CD14-positive monocyte (primary cell): ENCODE results near the gene GJC1. TPM values are rescaled to one million over a fixed set of nuclear protein-coding genes. Genes with fewer than 3 reads are reported as not detected.

Experiments
- DNase-seq, 3 donors: peaks; one replicate each; pipeline ENCODE4 v3.0.0-alpha.2; 2011 to 2022
- H2AFZ ChIP-seq: 2 replicates; pipeline ENCODE4 v1.6.0; 2012; ENCODE audit warnings: mild to moderate bottlenecking, low read depth, low read length, inconsistent platforms; ENCODE audit not compliant: insufficient read depth, poor library complexity, severe bottlenecking
- H3K27ac ChIP-seq, 2 donors: 1 replicate in 1 of 2; 2 replicates in 1 of 2; pipeline ENCODE4 v1.5.1; 2012 to 2013; ENCODE audit warnings: low read length in 2 of 2, control low read depth in 1 of 2, inconsistent platforms in 1 of 2, low read depth in 1 of 2, mild to moderate bottlenecking in 1 of 2
- H3K27me3 ChIP-seq, 2 donors: one replicate each; pipeline versions ENCODE4 v1.6.0 to v1.6.1; 2011 to 2013; ENCODE audit warnings: low read length in 2 of 2; ENCODE audit not compliant: control insufficient read depth in 2 of 2, insufficient read depth in 2 of 2
- H3K36me3 ChIP-seq, 2 donors: replicated peaks in 1 of 2; 1 replicate in 1 of 2; 2 replicates in 1 of 2; pipeline versions ENCODE4 v1.5.1 to v1.6.1; 2012 to 2013; ENCODE audit warnings: low read length in 2 of 2, control low read depth in 1 of 2, inconsistent platforms in 1 of 2, mild to moderate bottlenecking in 1 of 2; ENCODE audit not compliant: insufficient read depth in 2 of 2, control insufficient read depth in 1 of 2
- H3K4me1 ChIP-seq, 2 donors: 1 replicate in 1 of 2; 2 replicates in 1 of 2; pipeline versions ENCODE4 v1.5.1 to v1.6.1; 2012 to 2013; ENCODE audit warnings: low read length in 2 of 2, control low read depth in 1 of 2, inconsistent platforms in 1 of 2, mild to moderate bottlenecking in 1 of 2, moderate library complexity in 1 of 2; ENCODE audit not compliant: insufficient read depth in 2 of 2, control insufficient read depth in 1 of 2
- H3K4me2 ChIP-seq: replicated peaks from 2 replicates; pipeline ENCODE3; 2012; ENCODE audit warnings: low read length, moderate library complexity, mild to moderate bottlenecking; ENCODE audit not compliant: poor library complexity, severe bottlenecking; ENCODE audit errors: extremely low read depth
- H3K4me3 ChIP-seq, 3 experiments: fragments of 200-600 bp in 1 of 3; sonication (generic) in 1 of 3; replicated peaks in 1 of 3; 1 replicate in 2 of 3; 2 replicates in 1 of 3; pipeline ENCODE4 v1.5.1; 2011 to 2013; ENCODE audit warnings: low read length in 3 of 3, mild to moderate bottlenecking in 3 of 3, control low read depth in 2 of 3, low read depth in 2 of 3, inconsistent platforms in 1 of 3, moderate library complexity in 1 of 3
- H3K79me2 ChIP-seq: 2 replicates; pipeline ENCODE4 v1.6.0; 2012; ENCODE audit warnings: mild to moderate bottlenecking, control low read depth, inconsistent platforms, low read length, moderate library complexity; ENCODE audit not compliant: insufficient read depth
- H3K9ac ChIP-seq: 2 replicates; pipeline ENCODE4 v1.6.0; 2017; ENCODE audit warnings: low read length, mild to moderate bottlenecking; ENCODE audit not compliant: insufficient read depth, poor library complexity, severe bottlenecking
- H3K9me3 ChIP-seq, 2 donors: replicated peaks in 1 of 2; 1 replicate in 1 of 2; 2 replicates in 1 of 2; pipeline versions ENCODE4 v1.5.1 to v1.6.1; 2012 to 2013; ENCODE audit warnings: low read length in 2 of 2, control low read depth in 1 of 2; ENCODE audit not compliant: control insufficient read depth in 1 of 2, insufficient read depth in 1 of 2
- H4K20me1 ChIP-seq: 2 replicates; pipeline ENCODE4 v1.6.0; 2012; ENCODE audit warnings: mild to moderate bottlenecking, low read length, control low read depth, moderate library complexity; ENCODE audit not compliant: insufficient read depth
- H3K27ac Mint-ChIP-seq, 7 donors: one replicate each; pipeline ENCODE4 v1.8.0; 2020; ENCODE audit warnings: mild to moderate bottlenecking in 7 of 7, mixed read lengths in 7 of 7, moderate library complexity in 6 of 7, inconsistent platforms in 2 of 7
- H3K27me3 Mint-ChIP-seq, 3 donors: one replicate each; pipeline ENCODE4 v1.8.0; 2021 to 2022; ENCODE audit warnings: low read depth in 3 of 3, mild to moderate bottlenecking in 3 of 3, mixed read lengths in 3 of 3, moderate library complexity in 3 of 3, inconsistent platforms in 1 of 3
- H3K36me3 Mint-ChIP-seq, 2 donors: one replicate each; pipeline ENCODE4 v1.8.0; 2020; ENCODE audit warnings: mixed read lengths in 2 of 2, inconsistent platforms in 1 of 2, mild to moderate bottlenecking in 1 of 2
- H3K4me1 Mint-ChIP-seq: one replicate; pipeline ENCODE4 v1.8.0; 2020; ENCODE audit warnings: mild to moderate bottlenecking, mixed read lengths
- H3K4me3 Mint-ChIP-seq, 2 donors: one replicate each; pipeline ENCODE4 v1.8.0; 2020; ENCODE audit warnings: mild to moderate bottlenecking in 2 of 2, mixed read lengths in 2 of 2, moderate library complexity in 1 of 2
- H3K9me3 Mint-ChIP-seq, 7 donors: one replicate each; pipeline ENCODE4 v1.8.0; 2020 to 2022; ENCODE audit warnings: mixed read lengths in 7 of 7, mild to moderate bottlenecking in 6 of 7, moderate library complexity in 6 of 7, inconsistent platforms in 2 of 7
- WGBS: methylation state at CpG from one replicate; pipeline ENCODE4 v1.1.5; 2013; ENCODE audit warnings: missing lambda C conversion rate; ENCODE audit not compliant: insufficient coverage; 5-methylcytosine and 5-hydroxymethylcytosine counted together
- intact Hi-C, 2 donors: fragments of 100-400 bp; cut with micrococcal nuclease; formaldehyde crosslinking; loops; one replicate each; pipeline versions ENCODE4 v1.15.0 to v1.15.1; 2023
- polyA plus RNA-seq, 3 donors: library from polyadenylated mRNA; depleted of rRNA in 1 of 3; unstranded in 2 of 3; stranded (reverse) in 1 of 3; fragments of 300-500 nt in 2 of 3; fragments of >200 nt in 1 of 3; fragmentation: Illumina TruSeq in 2 of 3; gene quantifications; 1 replicate in 2 of 3; 2 replicates in 1 of 3; pipeline ENCODE4 v1.2.3, GENCODE V29; 2012 to 2021
- TF ChIP-seq, protein P1 (sequence below): fragments of 200-600 bp; IDR thresholded peaks from one replicate; pipeline ENCODE4 v1.8.0; 2022; ENCODE audit warnings: antibody characterized with exemption, mild to moderate bottlenecking

Gene GJC1
- polyA plus RNA-seq, 3 donors = not detected

DNA sequence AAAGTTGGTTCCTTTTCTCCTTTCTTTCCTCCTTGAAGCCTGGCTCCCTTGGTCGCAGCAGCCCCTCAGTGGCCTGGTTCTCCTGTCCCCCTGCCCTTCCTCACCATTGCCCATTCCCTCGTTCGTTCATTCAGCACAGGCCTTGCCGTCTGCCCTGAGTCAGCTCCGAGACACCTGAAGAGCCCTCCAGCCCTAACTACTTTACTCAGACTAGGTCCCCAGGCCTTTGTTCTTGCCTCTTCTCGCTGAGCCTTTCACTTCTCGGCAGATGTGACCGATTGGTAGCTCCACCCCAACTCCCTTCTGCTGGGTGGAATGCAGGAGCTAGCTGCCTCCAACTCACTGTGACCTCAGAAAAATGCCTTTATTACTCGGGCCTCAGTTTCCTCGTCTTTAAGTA, 78.3 kb downstream of the GJC1 start:
- Mint-ChIP-seq H3K9me3 (peaks cover 0 to 3% (median 0%) of the 10 kb centered on the region in 7 donors), H3K4me3 (no peak overlapping the region), H3K36me3 (peaks cover 39 to 45% of the 10 kb centered on the region in 2 donors), H3K4me1 (no peaks in the 10 kb centered on the region), H3K27me3 (peaks cover 10 to 11% (median 11%) of the 10 kb centered on the region in 3 donors), H3K27ac (peak overlapping the region in 1 of 7 donors; percentile 7)
- H3K27ac ChIP-seq = no peak overlapping the region
- DNase-seq = no peak
- TF ChIP-seq, protein P1, sequence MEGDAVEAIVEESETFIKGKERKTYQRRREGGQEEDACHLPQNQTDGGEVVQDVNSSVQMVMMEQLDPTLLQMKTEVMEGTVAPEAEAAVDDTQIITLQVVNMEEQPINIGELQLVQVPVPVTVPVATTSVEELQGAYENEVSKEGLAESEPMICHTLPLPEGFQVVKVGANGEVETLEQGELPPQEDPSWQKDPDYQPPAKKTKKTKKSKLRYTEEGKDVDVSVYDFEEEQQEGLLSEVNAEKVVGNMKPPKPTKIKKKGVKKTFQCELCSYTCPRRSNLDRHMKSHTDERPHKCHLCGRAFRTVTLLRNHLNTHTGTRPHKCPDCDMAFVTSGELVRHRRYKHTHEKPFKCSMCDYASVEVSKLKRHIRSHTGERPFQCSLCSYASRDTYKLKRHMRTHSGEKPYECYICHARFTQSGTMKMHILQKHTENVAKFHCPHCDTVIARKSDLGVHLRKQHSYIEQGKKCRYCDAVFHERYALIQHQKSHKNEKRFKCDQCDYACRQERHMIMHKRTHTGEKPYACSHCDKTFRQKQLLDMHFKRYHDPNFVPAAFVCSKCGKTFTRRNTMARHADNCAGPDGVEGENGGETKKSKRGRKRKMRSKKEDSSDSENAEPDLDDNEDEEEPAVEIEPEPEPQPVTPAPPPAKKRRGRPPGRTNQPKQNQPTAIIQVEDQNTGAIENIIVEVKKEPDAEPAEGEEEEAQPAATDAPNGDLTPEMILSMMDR = no peak
- intact Hi-C loops = no loop called here
- no peak overlapping the region for H3K4me2 ChIP-seq
- no peaks in the 10 kb centered on the region for H3K27me3 ChIP-seq
- H3K9ac ChIP-seq = no peak overlapping the region
- H3K79me2 ChIP-seq = no peaks in the 10 kb centered on the region
- H3K9me3 ChIP-seq = no peaks in the 10 kb centered on the region
- no peak overlapping the region for H3K4me3 ChIP-seq
- 100% methylated on average over 6 of the region's 10 CpGs for WGBS
- no peaks in the 10 kb centered on the region for H3K4me1 ChIP-seq
- no peak overlapping the region for H2AFZ ChIP-seq
- H3K36me3 ChIP-seq = peaks cover 35 to 51% of the 10 kb centered on the region in 2 donors
- H4K20me1 ChIP-seq = no peaks in the 10 kb centered on the region

DNA sequence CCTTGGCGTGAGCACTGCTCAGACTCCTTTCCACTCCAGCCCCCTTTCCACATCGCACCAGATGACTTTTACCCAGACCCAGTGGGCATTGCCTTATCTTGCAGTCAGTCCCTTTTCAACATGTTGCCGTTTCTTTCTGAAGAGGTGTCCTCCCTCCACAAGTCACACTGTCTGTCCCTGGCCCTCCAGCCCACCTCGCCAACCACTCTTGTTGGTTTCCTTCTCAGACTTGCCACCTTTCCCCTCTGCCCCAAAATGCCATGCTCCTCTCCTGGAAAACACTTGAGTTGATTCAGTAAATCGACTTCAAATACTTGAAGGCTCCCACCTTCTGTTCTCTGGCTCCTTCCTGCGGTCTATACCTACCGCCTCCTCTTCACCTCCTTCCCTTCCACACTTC, 78.8 kb downstream of the GJC1 start:
- Histone ChIP-seq H3K4me1 (no peaks in the 10 kb centered on the region), H3K4me3 (no peak overlapping the region), H2AFZ (no peak overlapping the region), H3K9ac (no peak overlapping the region), H3K79me2 (no peaks in the 10 kb centered on the region), H3K4me2 (no peak overlapping the region), H3K9me3 (no peaks in the 10 kb centered on the region), H3K27me3 (no peaks in the 10 kb centered on the region), H4K20me1 (no peaks in the 10 kb centered on the region), H3K36me3 (peaks cover 35 to 51% of the 10 kb centered on the region in 2 donors), H3K27ac (no peak overlapping the region)
- Mint-ChIP-seq H3K36me3 (peaks cover 42 to 48% of the 10 kb centered on the region in 2 donors), H3K9me3 (peaks cover 0 to 3% (median 0%) of the 10 kb centered on the region in 7 donors), H3K4me3 (no peak overlapping the region), H3K27ac (no peak overlapping the region), H3K27me3 (peaks cover 6 to 8% (median 6%) of the 10 kb centered on the region in 3 donors), H3K4me1 (no peaks in the 10 kb centered on the region)
- no peak for DNase-seq
- TF ChIP-seq, protein P1 = no peak
- intact Hi-C loops = no loop called here
- 96% methylated on average over 6 of the region's 7 CpGs for WGBS
